Tibial nerve (tissue), 4 donors: ENCODE measurements around the gene BEST2. TPM values are rescaled to one million over a fixed set of nuclear protein-coding genes. Genes with fewer than 3 reads are reported as not detected.

Experiments used
- DNase-seq, 2 donors: peaks; one replicate each; pipeline ENCODE4 v3.0.0-alpha.2; 2019; ENCODE audit warnings: low spot score in 2 of 2
- H3K27ac ChIP-seq, 4 donors: fragments of 200-600 bp; sonication (generic) in 3 of 4; one replicate each; pipeline ENCODE4 v1.5.1; 2017 to 2019; ENCODE audit warnings: mild to moderate bottlenecking in 1 of 4
- H3K27me3 ChIP-seq, 2 donors: fragments of 200-600 bp; sonication (generic) in 1 of 2; one replicate each; pipeline versions ENCODE4 v1.5.1 to v1.6.0; 2017 to 2019
- H3K36me3 ChIP-seq, 3 donors: fragments of 200-600 bp; sonication (generic); one replicate each; pipeline ENCODE4 v1.5.1; 2018 to 2019
- H3K4me1 ChIP-seq, 4 donors: fragments of 200-600 bp; sonication (generic) in 3 of 4; one replicate each; pipeline ENCODE4 v1.5.1; 2017 to 2019
- H3K4me3 ChIP-seq, 4 donors: fragments of 200-600 bp; sonication (generic) in 3 of 4; one replicate each; pipeline ENCODE4 v1.5.1; 2017 to 2019; ENCODE audit warnings: mild to moderate bottlenecking in 1 of 4, moderate library complexity in 1 of 4
- H3K9me3 ChIP-seq, 4 donors: fragments of 200-600 bp; sonication (generic) in 3 of 4; one replicate each; pipeline ENCODE4 v1.5.1; 2017 to 2019
- CTCF ChIP-seq, 5 experiments: fragments of 200-600 bp in 3 of 5; fragments of 450-650 bp in 2 of 5; sonication (generic) in 3 of 5; IDR thresholded peaks; one replicate each; pipeline ENCODE4 v1.5.1; 2016 to 2019; ENCODE audit warnings: antibody characterized with exemption in 5 of 5, mild to moderate bottlenecking in 3 of 5, moderate library complexity in 2 of 5
- EP300 ChIP-seq, 2 donors: sonication (generic); formaldehyde crosslinking; IDR thresholded peaks; one replicate each; pipeline ENCODE4 v1.6.1; 2017; ENCODE audit warnings: antibody characterized with exemption in 2 of 2, mild to moderate bottlenecking in 1 of 2
- POLR2A ChIP-seq, 2 donors: fragments of 450-650 bp; IDR thresholded peaks; one replicate each; pipeline ENCODE4 v1.6.1; 2017; ENCODE audit warnings: antibody characterized with exemption in 2 of 2, mild to moderate bottlenecking in 2 of 2, moderate library complexity in 2 of 2
- WGBS, 2 donors: methylation state at CpG; one replicate each; pipeline ENCODE4 v1.1.5; 2018; 5-methylcytosine and 5-hydroxymethylcytosine counted together
- total RNA-seq, 4 donors: library from RNA; depleted of rRNA; stranded (reverse); fragments of >200 nt; gene quantifications; one replicate each; pipeline ENCODE4 v1.1.0, GENCODE V29; 2016

BEST2 gene
- total RNA-seq, 4 donors from 2014 or later, result 0.21 TPM; not detected in 3

GRCh38 chr19:12767666-12768065 lies 16.1 kb downstream of the BEST2 start:
- DNase-seq, result no peak

GRCh38 chr19:12769689-12770088 lies 18.1 kb downstream of the BEST2 start:
- no peaks in the 10 kb centered on the region for H3K27me3 ChIP-seq
- 29 to 56% methylated on average over 10 to 37 of the region's 37 CpGs for WGBS, 2 donors
- H3K27ac ChIP-seq, result no peak overlapping the region
- H3K4me1 ChIP-seq, result peaks cover 0 to 2% (median under 1%) of the 10 kb centered on the region in 4 donors
- H3K36me3 ChIP-seq, result peaks cover 0 to 34% (median 0%) of the 10 kb centered on the region in 3 donors
- no peak for DNase-seq
- no peaks in the 10 kb centered on the region for H3K9me3 ChIP-seq
- TF ChIP-seq CTCF (IDR thresholded peaks at IDR 0.05) (no peak), POLR2A (IDR thresholded peaks at IDR 0.05) (no peak), EP300 (IDR thresholded peaks at IDR 0.05) (no peak)
- no peak overlapping the region for H3K4me3 ChIP-seq

More at GRCh38 chr19:12767666-12768065, 16.1 kb downstream of the BEST2 start:
- TF ChIP-seq EP300 (IDR thresholded peaks at IDR 0.05) (no peak), POLR2A (IDR thresholded peaks at IDR 0.05) (no peak), CTCF (IDR thresholded peaks at IDR 0.05) (no peak)
- 89 to 93% methylated on average over 10 to 15 of the region's 15 CpGs for WGBS, 2 donors
- no peak overlapping the region for H3K27ac ChIP-seq
- no peaks in the 10 kb centered on the region for H3K4me1 ChIP-seq
- H3K9me3 ChIP-seq, result no peaks in the 10 kb centered on the region
- H3K27me3 ChIP-seq, result no peaks in the 10 kb centered on the region
- peaks cover 0 to 51% (median 0%) of the 10 kb centered on the region in 3 donors for H3K36me3 ChIP-seq
- no peak overlapping the region for H3K4me3 ChIP-seq

- Histone ChIP-seq H3K4me1 (peaks cover 0 to 7% (median 5%) of the 10 kb centered on the region in 4 donors), H3K9me3 (no peaks in the 10 kb centered on the region), H3K4me3 (no peak overlapping the region), H3K27ac (no peak overlapping the region), H3K27me3 (no peaks in the 10 kb centered on the region), H3K36me3 (peaks cover 0 to 28% (median 0%) of the 10 kb centered on the region in 3 donors)
- TF ChIP-seq CTCF (IDR thresholded peaks at IDR 0.05) (no peak), POLR2A (IDR thresholded peaks at IDR 0.05) (no peak), EP300 (IDR thresholded peaks at IDR 0.05) (no peak)
- 92 to 94% methylated on average over 12 to 13 of the region's 13 CpGs for WGBS, 2 donors
- DNase-seq, result no peak
Observed at GRCh38 chr19:12770922-12771321, 19.3 kb downstream of the BEST2 start.

GRCh38 chr19:12772323-12772722 lies 20.7 kb downstream of the BEST2 start:
- WGBS, 2 donors, result 57 to 65% methylated on average over 3 to 4 of the region's 4 CpGs
- Histone ChIP-seq H3K4me1 (peaks cover 0 to 10% (median 8%) of the 10 kb centered on the region in 4 donors), H3K27ac (no peak overlapping the region), H3K27me3 (no peaks in the 10 kb centered on the region), H3K9me3 (no peaks in the 10 kb centered on the region), H3K4me3 (no peak overlapping the region), H3K36me3 (peaks cover 0 to 23% (median 0%) of the 10 kb centered on the region in 3 donors)
- no peak for TF ChIP-seq CTCF (IDR thresholded peaks at IDR 0.05)
- TF ChIP-seq EP300 (IDR thresholded peaks at IDR 0.05), result no peak
- no peak for TF ChIP-seq POLR2A (IDR thresholded peaks at IDR 0.05)
- DNase-seq, result no peak

GRCh38 chr19:12773571-12773970 lies 22.0 kb downstream of the BEST2 start:
- Histone ChIP-seq H3K36me3 (peaks cover 0 to 16% (median 0%) of the 10 kb centered on the region in 3 donors), H3K27me3 (no peaks in the 10 kb centered on the region), H3K27ac (no peak overlapping the region), H3K9me3 (no peaks in the 10 kb centered on the region), H3K4me1 (peaks cover 0 to 22% (median 17%) of the 10 kb centered on the region in 4 donors), H3K4me3 (no peak overlapping the region)
- 72 to 88% methylated on average over 2 of the region's 2 CpGs for WGBS, 2 donors
- no peak for DNase-seq
- TF ChIP-seq POLR2A (IDR thresholded peaks at IDR 0.05) (no peak), CTCF (IDR thresholded peaks at IDR 0.05) (peak in 1 of 5 experiments; percentile 7)
